Measurements from ENCODE around the gene SLC7A4.
"Not testable (repeated sequence)": the region's sequence is repeated elsewhere in the genome, so short reads cannot be mapped to it uniquely, and the experiment has no call there.

Gene SLC7A4

GRCh38 chr22:21061660-21062321, 29.4 kb upstream of the SLC7A4 start:
- not testable (repeated sequence) for DNase-seq

- DNase-seq, result not testable (repeated sequence)
Measured at GRCh38 chr22:21060363-21060762, 28.0 kb upstream of the SLC7A4 start.

- no peak for DNase-seq
Measured at GRCh38 chr22:21055880-21056319, 23.5 kb upstream of the SLC7A4 start.

- no peak for DNase-seq
Measured at GRCh38 chr22:21055564-21055834, 23.1 kb upstream of the SLC7A4 start.

- DNase-seq, result no peak
Measured at GRCh38 chr22:21054714-21055563, 22.6 kb upstream of the SLC7A4 start.

- DNase-seq, result no peak
Measured at GRCh38 chr22:21054046-21054713, 21.8 kb upstream of the SLC7A4 start.

- no peak for DNase-seq
Measured at GRCh38 chr22:21052715-21053459, 20.5 kb upstream of the SLC7A4 start.

- no peak for DNase-seq
Measured at GRCh38 chr22:21051831-21052400, 19.6 kb upstream of the SLC7A4 start.

GRCh38 chr22:21051145-21051830, 18.9 kb upstream of the SLC7A4 start:
- DNase-seq, result no peak

- DNase-seq, result not testable (repeated sequence)
Measured at GRCh38 chr22:21048965-21049364, 16.6 kb upstream of the SLC7A4 start.

GRCh38 chr22:21048448-21048847, 16.1 kb upstream of the SLC7A4 start:
- DNase-seq, result not testable (repeated sequence)

- no peak for DNase-seq
Measured at GRCh38 chr22:21047730-21048129, 15.4 kb upstream of the SLC7A4 start.

- DNase-seq, result no peak
Measured at GRCh38 chr22:21047035-21047661, 14.8 kb upstream of the SLC7A4 start.

GRCh38 chr22:21045585-21046294, 13.4 kb upstream of the SLC7A4 start, which contains the start of gene LRRC74B:
Gene LRRC74B (plus strand): TSS chr22:21045946. CDS start chr22:21045987, 41 bp downstream.
- DNase-seq, result peak; percentile 70

- no peak for DNase-seq
Measured at GRCh38 chr22:21044931-21045584, 12.7 kb upstream of the SLC7A4 start.

- no peak for DNase-seq
Measured at GRCh38 chr22:21043860-21044535, 11.6 kb upstream of the SLC7A4 start.

- no peak for DNase-seq
Measured at GRCh38 chr22:21042978-21043859, 10.9 kb upstream of the SLC7A4 start.

GRCh38 chr22:21041937-21042336, 9.6 kb upstream of the SLC7A4 start:
- DNase-seq, result no peak

GRCh38 chr22:21039158-21039557, 6.8 kb upstream of the SLC7A4 start:
- not testable (repeated sequence) for DNase-seq
